NCI-H69 (cell line): Measurements from ENCODE around the gene GLDC.
"Not testable (repeated sequence)": the region's sequence is repeated elsewhere in the genome, so short reads cannot be mapped to it uniquely, and the experiment has no call there.

ENCODE experiments used
- DNase-seq: peaks from one replicate; lab custom pipeline; 2025; lab: John Stamatoyannopoulos, UW

Gene GLDC

DNA sequence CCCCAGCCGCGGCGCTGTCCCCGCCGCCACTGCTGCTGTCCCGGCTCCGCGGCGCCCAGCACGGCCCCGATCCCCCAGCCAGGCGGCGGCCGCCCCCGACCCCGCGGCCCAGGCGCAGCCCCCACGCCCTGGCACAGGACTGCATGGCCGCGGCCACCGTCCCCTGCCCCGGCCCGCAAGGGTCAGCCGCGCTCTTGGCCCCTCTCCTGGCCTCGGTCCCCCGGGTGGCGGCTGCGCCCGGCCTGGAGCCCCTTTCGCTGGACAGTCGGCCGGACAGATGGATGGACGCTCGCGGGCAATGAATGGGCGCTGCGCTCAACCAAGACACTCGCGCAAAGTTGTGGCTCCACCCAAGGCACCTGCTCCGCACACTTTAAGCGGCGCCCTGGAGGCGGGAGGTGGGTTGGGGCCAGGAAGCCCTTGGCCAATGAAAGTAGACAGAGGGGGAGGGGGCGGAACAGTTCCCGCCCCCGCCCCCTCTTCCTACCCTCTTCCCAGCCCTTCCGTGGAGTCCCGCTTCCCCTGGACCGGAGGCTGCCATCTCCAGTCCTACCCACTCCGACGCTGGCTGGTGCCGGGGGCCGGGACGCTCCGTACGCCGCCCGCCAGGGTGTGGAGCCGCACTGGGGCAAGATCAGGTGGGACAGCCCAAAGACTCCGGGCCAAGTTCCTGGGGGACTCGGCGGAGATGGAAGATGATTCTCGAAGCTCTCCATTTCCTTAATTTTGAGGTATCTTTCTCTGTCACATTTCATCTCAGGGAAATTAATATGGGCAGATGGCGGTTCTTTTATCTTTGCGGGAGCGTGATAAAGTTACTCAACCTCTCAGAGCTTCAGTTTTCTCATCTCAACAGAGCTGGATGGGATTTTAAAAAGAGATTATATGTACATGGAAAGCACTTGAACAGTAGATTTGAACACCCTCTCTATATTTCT lies at the start of gene GLDC:
GLDC (minus strand) TSS at position 375 of the 938 bp plus-strand sequence; CDS start at position 145, 230 bp downstream.
- DNase-seq: peak; percentile 92

DNA sequence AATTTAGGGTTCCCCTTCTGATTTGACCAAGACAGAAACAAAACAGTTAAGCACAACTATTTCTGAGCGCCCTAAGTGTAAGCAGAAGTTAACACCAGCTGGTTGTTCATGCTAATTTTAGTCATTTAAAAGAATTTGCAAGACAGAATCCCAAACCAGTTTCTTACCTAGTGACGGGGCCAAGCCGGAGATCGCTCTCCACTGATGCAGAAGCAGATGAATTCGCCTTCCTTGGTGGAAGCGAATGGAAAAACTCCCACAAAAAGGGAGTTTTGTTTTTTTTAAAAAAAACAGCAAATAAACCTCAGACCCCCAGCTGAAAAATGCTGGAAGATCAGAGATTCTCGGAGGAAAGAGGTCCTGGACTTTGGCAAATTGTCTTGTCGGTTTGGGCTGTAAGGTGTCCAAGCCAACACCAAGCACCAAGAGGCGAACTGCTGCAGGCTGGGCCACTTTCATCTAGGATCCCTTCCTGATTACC lies 47.4 kb upstream of the GLDC start:
- no peak for DNase-seq

DNA sequence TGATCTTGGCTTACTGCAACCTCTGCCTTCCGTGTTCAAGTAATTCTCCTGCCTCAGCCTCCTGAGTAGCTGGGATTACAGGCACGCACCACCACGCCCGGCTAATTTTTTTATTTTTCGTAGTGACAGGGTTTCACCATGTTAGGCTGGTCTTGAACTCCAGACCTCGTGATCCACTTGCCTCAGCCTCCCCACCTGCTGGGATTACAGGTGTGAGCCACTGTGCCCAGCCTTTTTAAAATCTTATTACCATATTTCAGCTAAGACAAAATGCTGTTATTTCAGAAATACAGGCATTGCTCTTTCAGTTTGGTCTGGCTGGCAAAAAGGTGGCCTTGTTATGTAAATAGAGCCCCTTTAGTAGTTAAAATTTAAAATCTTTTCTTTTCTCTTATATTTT lies 46.9 kb upstream of the GLDC start:
- DNase-seq: no peak

DNA sequence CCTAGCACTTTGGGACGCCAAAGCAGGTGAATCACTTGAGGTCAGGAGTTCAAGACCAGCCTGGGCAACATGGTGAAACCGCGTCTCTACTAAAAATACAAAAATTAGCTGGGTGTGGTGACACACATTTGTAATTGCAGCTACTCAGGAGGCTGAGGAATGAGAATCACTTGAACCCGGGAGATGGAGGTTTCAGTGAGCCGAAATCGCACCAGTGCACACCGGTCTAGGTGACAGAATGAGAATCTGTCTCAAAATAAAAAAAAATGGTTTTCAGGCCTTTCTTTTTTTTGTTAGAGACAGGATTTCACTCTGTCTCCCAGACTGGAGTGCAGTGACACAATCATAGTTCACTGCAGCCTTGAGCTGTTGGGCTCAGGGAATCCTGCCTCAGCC lies 45.1 kb upstream of the GLDC start:
- DNase-seq: not testable (repeated sequence)

DNA sequence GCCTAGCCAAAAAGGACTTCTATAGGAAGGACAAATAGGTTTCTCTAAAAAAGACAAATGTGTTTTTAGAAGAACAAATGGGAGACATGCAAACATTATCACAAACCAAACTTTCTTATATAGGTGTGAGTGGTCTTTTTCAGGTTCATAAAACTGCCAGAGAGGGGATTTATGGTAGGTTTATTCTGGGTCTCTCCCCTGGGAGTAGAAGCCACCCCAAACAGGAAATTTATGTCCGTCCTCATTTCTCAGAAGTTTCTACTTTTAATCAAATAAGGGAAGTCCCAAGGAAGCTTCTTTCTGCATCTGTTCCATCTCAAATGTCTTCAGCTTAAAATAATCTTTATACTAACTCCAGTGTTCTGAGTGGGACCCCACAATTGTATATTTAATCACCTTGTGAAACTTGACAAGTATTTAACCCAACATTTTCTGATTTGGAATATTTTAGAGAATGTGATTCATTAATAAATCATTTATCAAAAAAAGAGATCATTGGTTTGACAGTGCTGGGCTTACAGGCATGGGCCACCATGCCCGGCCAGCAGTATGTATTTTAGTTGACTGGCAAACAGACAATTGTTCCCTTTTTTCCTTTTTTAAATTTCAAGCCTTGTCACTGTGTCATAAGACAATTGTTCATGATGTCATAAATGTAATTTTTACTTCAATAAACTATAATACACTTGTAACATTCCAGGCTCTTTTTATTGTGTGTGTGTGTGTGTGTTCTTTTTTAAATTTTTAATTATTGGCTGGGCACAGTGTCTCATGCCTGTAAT lies 44.6 kb upstream of the GLDC start:
- no peak for DNase-seq

DNA sequence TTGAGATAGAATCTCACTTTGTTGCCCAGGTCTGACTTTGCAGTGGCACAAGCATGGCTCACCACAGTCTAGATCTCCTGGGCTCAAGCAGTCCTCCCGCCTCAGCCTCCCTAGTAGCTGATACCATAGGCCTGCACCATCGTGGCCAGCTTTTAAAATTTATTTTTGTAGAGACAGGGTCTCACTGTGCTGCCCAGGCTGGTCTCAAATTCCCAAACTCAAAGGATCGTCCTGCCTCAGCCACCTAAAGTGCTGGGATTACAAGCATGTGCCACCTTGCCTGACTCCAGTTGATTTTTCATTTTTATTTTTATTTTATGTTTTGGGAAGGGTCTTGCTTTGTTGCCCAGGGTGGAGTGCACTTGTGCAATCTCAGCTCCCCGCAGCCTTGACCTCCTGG lies 41.7 kb upstream of the GLDC start:
- DNase-seq: no peak

DNA sequence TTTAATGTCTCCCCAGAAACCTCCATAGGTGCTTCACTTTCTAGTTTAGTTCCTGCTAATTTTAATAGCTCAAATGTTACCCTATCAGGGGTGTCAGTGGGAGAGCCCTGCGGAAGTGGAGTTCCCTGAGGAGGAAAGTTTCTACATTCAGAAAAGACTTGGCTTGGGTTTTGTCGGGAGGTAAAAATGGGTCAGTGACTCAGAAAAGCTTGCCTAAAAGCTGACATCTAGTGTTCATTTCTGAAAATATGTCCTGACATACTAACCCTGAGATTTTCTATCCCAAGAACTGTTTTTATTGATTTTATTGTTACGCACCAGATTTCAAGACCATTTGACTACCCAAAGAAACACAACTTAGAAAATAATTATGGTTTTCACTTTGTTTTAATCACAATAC lies 40.9 kb upstream of the GLDC start:
- DNase-seq: peak; percentile 14

DNA sequence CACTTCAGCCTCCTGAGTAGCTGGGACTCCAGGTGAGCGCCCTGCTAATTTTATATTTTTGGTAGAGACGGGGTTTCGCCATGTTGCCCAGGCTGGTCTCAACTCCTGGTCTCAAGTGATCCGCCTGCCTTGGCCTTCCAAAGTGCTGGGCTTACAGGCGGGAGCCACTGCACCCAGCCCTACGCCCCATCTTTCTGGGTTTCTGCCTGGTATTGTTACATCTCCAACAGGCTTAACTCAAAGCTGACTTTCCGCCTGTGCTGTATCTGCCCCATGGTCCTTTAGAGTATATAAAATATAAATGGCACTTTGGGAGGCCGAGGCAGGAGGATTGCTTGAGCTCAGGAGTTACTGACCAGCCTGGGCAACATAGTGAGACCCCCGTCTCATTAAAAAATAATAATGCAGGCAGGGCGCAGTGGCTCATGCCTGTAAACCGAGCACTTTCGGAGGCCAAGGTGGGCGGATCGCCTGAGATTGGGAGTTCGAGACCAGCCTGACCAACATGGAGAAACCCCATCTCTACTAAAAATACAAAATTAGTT lies 36.5 kb upstream of the GLDC start:
- no peak for DNase-seq

DNA sequence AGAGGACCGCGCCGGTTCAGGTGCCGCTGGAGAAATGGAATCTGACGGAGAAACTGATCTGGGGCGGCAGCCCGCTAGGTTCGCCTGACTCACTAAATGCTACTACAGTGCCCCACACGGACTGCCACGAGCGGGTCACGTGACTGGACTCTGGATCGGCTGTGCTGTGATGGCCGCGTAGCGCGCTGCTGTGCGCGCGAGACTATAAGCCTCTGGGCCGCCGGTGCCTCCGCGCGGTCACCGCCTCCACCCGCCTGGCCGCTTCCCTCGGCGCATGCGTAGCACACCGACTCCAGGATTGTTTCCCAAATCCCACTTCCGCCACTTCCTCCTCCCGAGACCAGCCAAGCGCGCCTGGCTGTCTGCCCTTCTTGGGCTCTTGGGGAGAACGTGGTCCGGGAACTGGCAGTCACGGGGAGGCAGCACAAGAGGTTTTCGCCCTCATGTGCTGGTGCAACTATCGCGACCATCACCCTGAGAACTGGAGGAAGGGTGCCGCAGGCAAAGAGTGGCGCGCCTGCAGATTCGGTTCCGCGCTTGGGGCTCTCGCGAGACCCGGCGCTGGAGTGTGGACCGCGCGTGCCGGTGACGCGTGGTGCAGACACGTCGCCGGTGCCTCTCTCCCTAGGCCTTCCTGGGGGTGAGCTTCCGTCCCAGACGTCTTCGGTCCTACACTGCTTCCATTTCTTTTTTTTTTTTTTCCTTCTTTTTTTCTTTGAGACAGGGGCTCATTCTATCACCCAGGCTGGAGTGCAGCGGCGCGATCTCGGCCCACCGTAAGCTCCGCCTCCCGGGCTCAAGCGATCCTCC lies 35.8 kb upstream of the GLDC start:
- DNase-seq: peak; percentile 99

DNA sequence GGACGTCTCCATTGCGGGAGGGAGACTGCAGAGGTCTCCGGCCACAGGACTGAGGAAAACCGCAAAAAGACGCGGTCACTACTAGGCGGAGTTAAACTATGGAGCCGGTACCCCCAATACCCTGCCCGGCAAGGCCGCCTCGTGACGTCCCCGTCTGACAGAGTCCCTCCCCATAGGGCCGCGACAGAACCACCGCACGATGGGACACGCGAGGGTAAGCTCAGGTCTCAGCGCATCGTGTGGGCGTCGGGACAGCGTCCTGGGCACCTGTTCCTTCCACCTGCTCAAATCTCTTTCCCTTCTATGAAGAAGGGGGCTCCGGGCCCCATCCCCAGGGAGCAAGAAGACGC lies 35.2 kb upstream of the GLDC start:
- peak; percentile 82 for DNase-seq

DNA sequence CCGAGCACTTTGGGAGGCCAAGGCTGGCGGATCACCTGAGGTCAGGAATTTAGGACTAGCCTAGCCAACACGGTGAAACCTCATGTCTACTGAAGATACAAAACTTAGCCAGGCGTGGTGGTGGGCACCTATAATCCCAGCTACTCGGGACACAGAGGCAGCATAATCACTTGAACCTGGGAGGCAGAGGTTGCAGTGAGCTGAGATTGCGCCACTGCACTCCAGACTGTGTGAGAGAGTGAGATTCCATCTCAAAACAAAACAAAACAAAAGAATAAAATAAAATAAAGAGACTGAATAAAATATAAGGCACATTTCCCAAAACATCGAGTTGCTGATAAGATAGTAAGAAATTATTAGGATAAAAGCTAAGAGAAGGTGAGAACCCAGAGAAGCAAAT lies 32.3 kb upstream of the GLDC start:
- DNase-seq: no peak

DNA sequence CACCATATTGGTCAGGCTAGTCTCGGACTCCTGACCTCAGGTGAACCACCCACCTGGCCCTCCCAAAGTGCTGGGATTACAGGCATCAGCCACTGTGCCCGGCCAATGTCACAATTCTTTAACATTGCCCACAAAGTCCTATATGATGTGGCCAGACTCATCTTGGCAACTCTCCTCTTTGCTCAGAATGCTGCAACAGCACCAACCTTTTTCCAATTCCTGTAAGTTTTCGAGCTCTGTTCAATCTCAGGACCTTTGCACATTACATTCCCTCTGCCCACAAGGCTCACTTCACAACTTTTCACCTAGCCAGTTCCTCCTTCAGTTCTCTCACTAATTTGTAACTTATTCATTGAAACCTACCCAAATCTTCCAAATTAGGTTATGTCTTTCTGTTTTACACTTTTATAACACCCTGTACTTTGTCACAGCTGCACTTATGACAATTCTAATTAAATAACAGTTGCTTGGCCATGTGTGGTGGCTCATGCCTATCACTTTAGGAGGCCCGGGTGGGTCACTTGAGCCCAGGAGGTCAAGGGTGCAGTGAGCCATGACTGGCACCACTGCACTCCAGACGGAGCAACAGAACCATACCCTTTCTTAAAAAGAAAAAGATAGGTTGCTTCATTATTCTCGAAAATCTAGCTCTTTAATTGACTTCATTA lies 30.9 kb upstream of the GLDC start:
- DNase-seq: no peak

DNA sequence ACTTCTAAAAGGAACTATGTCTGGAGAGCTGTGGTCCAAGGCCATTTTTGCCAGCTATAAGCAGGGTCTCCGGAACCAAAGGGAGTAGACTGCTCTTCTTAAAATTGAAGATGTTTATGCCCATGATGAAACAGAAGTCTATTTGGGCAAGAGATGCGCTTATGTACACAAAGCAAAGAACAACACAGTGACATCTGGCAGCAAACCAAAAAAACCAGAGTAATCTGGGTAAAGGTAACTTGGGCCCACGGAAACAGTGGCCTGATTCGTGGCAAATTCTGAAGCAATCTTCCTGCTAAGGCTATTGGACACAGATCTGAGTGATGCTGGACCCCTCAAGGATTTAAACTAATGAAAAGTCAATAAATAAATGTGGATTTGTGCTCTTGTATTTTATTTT lies 29.7 kb upstream of the GLDC start:
- no peak for DNase-seq

DNA sequence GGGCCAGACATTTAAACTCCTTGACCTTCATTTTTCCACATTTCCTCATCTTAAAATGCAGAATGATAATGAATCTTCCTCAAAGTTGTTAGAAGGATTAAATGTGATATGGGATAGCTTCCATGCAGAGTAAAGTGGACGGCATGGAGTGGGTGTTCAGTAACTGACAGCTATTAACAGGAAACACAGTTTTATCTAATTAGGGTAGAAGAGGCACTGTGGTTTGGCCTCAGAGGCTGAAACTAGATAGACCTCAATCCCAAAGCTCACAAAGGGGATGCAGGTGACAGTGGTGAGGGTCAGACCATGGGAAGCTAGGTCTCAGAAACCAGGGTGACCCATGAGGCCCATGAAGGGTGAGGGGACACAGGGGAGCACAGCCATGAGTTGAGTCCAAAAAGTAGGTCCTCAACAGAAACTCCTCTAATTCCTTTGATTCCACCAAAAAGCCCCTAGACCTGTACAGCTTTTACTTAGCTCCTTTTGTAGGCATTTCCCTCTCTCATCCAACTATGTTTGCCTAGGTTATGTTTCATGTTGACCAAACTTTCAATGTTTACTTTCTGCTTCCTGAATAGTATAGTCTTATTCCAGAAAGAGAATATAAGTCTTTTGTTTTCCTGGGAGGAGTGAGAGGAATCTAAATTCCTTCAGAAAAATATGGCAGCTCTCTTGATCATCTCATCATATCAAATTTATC lies 27.9 kb upstream of the GLDC start:
- DNase-seq: no peak

DNA sequence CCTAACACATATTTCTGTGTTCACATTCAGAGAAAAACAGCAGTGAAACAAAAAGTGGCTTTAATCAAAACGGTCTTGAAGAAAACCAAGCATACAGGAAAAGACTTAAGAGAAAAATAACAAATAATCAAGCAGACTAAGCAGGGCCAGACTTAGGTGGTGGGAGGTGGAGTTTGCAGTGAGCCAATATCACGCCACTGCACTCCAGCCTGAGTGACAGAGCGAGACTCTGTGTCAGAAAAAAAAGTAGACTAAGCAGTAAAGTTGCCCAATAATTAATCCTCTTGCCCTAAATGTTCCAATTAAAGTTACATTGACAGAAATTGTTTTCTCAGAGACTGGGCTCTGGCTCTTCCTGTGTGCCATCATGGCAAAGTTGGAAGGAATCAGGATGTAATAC lies 26.6 kb upstream of the GLDC start:
- DNase-seq: no peak

DNA sequence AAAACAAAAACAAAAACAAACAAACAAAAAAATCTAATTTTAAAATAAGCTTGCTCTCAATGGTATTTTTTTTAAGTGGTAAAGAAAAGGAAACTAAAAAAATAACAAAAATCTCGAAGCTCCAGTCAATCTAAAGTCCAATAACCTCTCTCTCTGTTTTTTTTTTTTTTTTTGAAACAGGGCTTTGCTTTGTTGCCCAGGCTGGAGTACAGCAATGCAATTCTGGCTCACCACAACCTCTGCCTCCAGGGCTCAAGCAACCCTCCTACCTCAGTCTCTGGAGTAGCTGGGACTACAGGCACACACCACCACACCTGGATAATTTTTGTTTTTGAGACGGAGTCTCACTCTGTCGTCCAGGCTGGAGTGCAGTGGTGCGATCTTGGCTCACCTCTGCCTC lies 25.9 kb upstream of the GLDC start:
- DNase-seq: no peak

DNA sequence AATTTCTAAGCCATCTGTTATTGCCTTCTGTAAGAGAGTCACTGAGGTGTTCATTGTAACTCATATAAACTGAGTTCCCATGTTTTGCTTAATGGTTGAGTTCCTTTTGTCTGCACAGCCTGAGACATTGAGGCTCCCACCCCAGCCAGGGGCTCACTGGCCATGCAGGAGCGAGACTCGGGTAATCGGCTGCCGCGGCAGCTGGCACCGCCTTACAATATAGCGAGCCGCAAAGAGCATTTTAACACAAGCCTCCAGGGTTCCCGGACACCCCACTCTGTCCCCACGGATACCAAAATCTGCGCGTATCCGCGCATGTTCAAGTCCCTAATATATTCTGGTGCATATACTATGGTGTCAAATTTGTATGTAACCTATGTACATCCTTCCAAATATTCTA lies 24.4 kb upstream of the GLDC start:
- no peak for DNase-seq

DNA sequence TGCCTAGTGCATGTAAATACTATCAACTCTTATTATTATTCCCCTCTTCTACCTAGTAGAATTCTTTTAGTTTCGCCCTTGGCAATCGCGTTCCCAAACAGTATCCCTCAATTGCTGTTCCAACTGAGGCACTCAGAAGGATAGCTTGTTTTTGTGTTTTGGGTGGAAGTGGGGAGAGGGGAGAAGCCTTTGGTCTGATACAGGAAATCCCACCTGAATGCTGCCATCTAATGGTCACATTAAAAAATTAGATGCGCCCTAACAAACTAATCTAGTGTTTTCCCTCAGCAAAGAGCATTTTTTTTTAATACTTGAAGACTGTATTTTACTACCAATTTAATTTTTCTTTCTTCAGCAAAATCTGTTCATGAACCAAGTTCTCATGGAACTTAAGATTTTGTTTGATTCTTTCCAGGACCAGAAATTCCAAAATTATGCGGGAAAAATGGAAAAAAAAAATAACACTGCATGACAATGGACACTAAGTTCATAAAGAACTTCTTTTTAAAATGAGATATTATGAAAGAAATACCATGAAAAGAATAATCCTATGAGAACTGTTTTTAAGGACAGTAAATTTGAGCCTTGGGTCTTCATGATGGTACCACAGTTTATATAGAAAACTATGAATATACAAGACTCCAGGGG lies 22.2 kb upstream of the GLDC start:
- DNase-seq: peak; percentile 71

DNA sequence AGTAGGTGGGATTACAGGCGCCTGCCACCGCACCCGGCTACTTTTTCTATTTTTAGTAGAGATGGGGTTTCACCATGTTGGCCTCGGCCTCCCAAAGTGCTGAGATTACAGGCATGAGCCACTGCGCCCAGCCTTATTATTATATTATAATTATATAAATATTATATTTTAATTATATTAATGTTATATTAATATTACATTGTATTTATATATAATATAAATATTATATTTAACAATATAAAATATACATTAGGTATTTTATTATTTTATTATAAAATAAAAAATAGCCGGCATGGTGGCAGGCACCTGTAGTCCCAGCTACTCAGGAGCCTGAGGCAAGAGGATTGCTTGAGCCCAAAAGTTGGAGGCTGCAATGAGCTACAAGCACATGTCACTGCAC lies 21.6 kb upstream of the GLDC start:
- DNase-seq: no peak

DNA sequence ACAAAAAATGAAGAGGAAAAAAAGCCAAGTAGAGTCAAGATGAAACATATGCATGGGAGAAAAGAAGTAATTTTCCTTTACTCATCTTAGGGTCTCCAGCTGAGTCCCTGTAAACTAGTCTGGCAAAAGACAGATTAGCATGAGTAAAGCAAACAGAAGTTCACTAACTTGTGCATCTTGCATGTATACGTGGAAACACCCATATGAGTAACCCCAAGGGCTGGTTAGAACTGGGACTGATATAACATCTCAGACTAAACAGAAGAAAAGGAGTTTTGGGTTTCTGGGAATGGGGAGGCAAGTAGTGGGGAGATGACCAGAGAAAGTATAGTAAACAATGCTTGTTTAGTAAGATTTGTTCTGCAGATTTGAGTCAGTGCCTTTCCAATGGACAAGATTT lies 20.1 kb upstream of the GLDC start:
- DNase-seq: no peak
